Measurements from ENCODE around the gene LIMCH1. TPM values are rescaled to one million over a fixed set of nuclear protein-coding genes. Genes with fewer than 3 reads are reported as not detected.
A peak's percentile ranks its signal among the peaks of the same experiment; 100 is the strongest.

The LIMCH1 gene
- total RNA-seq, 1 experiment from 2014 or later, result 30.2 TPM

GRCh38 chr4:41602886-41603498, 65.0 kb downstream of the LIMCH1 start:
- DNase-seq (ENCODE audit: low read depth), result no peak

DNA sequence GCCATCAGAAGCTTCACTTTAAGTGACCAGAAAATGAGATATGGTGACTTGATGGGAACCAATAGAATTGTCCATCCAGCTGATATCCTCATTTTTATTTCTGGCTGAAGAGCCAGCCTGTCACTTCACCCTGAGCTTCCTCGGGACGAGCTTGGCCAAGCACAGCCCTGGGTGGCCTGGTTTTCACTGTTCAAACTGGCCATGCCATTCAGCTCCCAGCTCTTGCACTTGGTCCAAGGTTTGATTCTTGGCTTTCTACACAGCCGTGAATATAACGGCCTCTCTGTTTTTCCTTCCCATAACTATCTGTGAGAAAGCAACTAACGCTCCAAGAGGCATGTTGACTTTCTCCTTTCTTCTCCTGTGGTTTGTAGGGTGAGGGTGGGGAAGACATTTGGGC, 71.9 kb downstream of the LIMCH1 start:
- no peak for DNase-seq (ENCODE audit: low read depth)

- DNase-seq (ENCODE audit: low read depth), result no peak
Measured at GRCh38 chr4:41610474-41610873, 72.5 kb downstream of the LIMCH1 start.

GRCh38 chr4:41611124-41611838, 73.3 kb downstream of the LIMCH1 start:
- DNase-seq (ENCODE audit: low read depth), result no peak

DNA sequence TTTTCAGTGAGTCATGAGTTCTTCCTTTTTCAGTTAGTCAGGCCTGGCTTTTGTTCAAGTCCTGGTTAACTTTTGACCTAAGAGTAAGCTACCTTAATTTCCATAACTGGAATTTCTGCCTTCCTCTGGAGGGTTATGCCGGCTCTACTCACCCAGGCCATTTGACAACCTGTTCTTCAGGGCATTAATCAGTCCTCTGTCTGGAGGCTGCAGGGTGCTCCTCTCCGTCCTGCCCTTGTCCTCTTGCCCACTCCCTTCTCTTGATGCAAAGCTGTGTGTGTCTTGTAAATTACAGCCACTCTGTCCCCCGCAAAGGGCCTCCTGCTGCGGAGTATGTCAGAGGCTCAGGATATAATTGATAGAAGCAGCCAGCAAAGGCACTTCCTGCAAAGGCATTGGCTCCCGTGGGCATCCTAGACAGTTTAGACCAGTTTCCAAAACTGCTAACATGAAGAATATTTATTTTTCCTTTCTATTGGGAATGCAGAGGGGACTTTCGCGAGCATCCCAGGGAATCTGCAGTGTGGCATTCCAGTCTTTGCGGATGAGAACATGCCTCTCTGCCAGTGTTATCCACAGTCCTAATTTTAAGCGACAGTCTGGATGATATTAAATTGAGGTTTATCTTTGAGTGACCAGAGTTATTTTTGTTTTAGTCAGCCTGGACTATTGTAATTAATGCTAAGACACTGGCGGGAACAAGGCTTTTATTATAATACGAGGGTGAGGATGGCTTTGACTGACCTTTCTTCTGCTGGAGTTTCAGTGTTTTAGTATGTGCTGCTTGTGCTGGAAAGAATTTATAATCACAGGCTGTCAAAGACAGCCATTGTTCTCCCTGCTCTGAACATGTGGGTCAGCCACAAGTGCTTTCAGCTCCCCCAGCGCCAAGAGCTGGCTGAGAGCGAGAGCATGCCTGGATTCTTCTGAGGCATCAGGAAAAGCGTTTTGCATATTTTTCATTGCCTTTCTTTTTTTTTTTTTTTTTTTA, 74.2 kb downstream of the LIMCH1 start:
- DNase-seq (ENCODE audit: low read depth), result peak; percentile 75

- peak; percentile 28 for DNase-seq (ENCODE audit: low read depth)
Measured at GRCh38 chr4:41613386-41613785, 75.4 kb downstream of the LIMCH1 start.

DNA sequence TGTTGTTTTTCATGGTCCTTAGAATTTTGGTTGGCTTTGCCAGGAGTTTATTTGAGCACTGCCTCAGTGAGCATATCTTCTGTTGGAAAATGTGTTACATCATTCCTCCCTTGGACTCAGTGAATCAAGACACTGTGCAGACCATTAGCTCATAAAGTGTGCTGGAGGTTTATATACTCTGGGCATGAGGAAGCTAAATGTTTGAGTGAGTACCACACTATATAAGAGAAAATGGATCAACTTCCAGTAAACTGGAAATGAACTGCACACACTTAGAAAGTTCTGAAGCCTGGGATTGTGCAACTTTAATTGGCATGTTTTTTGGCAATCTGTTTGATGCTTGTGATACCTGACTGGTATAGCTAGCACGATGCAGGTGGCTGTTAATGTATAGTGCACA, 75.9 kb downstream of the LIMCH1 start:
- no peak for DNase-seq (ENCODE audit: low read depth)

- DNase-seq (ENCODE audit: low read depth), result no peak
Measured at GRCh38 chr4:41614519-41614918, 76.6 kb downstream of the LIMCH1 start.

DNA sequence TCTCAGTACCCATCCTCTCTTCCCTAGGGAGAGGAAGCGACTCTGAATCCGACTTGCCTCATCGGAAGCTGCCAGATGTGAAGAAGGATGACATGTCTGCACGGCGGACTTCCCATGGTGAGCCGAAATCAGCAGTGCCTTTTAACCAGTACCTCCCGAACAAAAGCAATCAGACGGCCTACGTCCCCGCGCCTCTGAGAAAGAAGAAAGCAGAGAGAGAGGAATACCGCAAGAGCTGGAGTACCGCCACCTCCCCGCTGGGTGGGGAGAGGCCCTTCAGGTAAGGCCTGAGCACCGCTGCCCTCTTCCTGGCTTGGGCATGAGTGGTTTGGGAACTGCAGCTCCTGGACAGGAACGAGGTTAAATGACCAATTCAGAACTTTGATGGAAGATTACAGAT, 81.2 kb downstream of the LIMCH1 start:
- DNase-seq (ENCODE audit: low read depth), result no peak

DNA sequence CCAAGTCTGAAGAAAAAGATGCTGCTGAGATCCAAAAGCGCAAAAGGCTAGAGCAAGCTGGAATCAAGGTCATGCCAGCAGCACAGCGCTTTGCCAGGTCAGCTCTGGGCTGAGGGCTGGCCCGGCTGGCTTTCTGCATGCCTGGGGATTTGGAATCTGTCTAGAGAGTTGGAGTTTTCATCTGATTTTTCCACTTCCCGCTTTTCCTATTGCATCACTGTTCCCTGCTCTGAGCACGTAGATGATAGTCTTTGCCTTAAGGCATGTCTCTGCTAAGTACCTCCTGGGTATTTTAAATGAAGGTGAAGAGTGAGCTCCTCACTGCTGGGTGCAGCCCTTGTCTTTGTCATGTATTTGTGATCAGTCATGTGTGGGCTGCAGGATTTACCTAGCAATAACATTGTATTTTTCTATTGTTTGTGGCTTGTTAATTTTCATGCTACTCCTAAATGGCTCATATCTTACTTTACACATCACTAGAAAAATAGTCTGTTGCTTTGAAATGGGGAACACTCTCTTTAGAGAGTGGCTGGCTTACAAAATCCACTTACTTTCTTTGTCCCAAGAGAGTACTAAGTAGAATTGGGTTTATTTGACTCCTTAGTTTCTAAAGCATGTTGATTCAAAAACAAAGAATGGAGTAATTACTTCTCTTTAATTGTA, 82.8 kb downstream of the LIMCH1 start:
- DNase-seq (ENCODE audit: low read depth), result no peak

DNA sequence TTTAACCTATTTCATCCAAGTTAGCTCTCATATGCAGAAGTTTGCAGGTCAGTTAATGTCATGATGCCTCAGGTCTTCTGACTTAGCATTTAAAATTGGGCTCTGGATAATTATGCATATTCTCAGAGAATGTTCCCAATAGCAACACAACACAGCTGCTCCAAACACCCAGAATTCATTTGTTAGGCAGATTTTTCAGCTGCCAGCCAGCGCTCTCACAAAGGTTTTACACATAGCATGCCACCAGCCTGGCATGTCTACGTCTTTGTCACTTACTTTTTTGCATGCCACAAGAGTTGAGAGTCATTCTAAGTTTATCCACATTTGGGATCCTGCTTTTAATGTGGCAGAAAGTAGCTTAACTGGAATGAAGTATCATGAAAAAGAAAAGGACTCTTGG, 84.8 kb downstream of the LIMCH1 start:
- DNase-seq (ENCODE audit: low read depth), result no peak

DNA sequence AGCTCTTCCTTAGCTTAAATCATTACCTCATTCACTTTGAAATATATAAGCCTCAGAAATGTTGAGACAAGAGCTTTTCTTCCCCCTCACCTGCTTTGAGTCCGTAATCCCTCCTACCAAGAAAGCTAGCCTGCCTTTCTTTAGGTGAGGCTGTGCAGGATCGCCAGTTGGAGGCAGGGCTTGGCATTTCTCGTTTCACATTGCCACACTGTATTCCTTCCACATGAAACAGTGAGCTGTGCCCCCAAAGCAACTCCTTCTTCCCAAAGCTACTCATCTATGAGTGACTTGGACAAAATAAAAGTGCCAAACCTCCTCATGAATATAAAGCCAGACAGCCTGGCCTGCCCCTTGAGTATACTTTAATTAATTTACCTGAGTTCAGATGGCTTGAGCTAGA, 86.8 kb downstream of the LIMCH1 start:
- no peak for DNase-seq (ENCODE audit: low read depth)

DNA sequence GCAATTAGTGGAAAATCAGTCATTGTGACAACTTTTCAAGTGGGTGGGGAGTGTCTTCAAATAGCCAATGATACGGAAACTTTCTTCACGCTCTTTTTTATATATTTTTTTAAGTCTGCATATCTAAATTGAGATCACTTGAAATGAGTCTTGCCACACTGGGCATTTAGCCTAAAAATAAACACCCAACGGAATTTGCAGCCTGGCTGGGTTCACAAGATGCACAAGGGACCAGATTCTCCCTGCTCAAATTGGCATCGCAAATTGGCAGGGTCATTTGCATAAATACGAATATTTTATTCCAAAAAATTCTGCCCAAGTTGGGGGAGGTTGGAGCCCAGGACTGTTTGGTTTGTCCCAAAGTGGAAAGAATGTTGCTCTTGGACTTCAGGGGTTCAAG, 87.6 kb downstream of the LIMCH1 start:
- no peak for DNase-seq (ENCODE audit: low read depth)

DNA sequence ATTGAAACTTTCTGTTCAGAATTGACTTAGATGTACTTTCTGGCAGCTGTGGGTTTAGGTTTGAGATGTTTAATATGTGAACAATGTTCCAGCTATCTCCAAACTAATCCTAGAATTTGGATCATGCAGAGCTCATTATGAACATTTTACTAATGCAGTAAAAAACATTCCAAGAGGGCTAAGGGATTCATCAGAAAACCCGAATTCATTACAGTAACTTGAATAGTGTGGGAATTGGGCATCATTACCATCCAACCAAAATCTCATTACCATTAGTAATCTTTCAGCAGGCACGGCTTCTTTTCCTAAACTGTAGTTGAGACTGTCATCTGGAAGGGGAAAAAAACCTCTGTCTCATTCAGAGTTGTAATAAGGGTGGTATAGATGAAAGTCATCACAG, 91.0 kb downstream of the LIMCH1 start:
- DNase-seq (ENCODE audit: low read depth), result no peak

DNA sequence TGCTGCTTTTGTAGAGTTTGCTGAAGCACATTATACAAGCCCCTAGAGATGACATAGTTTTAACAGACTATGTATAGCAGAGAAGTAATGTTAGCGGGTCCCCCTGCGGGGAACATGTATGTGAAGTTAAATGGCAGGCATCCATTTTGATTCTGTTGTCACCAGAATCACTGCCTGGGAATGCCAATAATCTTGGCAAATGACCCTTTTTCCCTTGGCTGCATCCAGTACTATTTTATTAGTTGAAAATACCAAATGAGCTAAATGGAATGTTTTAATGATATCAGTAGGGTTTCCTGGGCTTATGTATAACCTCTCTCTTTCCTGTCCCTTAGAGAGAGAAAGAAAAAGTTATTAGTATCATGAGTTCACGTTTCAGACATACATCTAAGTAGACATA, 93.6 kb downstream of the LIMCH1 start:
- no peak for DNase-seq (ENCODE audit: low read depth)

GRCh38 chr4:41632481-41633073, 94.6 kb downstream of the LIMCH1 start:
- DNase-seq (ENCODE audit: low read depth), result no peak

DNA sequence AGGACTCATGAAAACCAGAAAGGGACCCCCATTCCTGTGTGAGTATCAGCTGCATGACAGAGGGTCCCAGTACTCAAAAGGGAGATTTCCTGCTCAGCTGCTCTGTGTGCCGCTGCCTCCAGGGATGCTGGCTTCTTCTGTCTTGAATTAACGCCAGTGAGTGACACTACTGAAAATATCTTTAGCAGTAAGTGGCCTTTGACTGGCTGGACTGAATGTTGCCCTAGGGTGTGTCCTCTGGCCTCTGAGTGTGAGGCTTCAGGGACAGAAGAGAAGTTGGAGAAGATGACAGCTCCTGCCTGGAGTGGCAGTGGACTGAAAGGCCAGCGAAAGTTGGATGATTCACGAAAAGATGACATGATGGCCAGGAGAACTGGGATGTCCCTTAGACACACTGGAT, 95.4 kb downstream of the LIMCH1 start:
- DNase-seq (ENCODE audit: low read depth), result no peak

GRCh38 chr4:41635441-41635840, 97.5 kb downstream of the LIMCH1 start:
- no peak for DNase-seq (ENCODE audit: low read depth)

- DNase-seq (ENCODE audit: low read depth), result no peak
Measured at GRCh38 chr4:41638203-41638602, 100.2 kb downstream of the LIMCH1 start.

- DNase-seq (ENCODE audit: low read depth), result no peak
Measured at GRCh38 chr4:41638866-41639265, 100.9 kb downstream of the LIMCH1 start.

- DNase-seq (ENCODE audit: low read depth), result peak; percentile 52
Measured at GRCh38 chr4:41639291-41639690, 101.3 kb downstream of the LIMCH1 start.

DNA sequence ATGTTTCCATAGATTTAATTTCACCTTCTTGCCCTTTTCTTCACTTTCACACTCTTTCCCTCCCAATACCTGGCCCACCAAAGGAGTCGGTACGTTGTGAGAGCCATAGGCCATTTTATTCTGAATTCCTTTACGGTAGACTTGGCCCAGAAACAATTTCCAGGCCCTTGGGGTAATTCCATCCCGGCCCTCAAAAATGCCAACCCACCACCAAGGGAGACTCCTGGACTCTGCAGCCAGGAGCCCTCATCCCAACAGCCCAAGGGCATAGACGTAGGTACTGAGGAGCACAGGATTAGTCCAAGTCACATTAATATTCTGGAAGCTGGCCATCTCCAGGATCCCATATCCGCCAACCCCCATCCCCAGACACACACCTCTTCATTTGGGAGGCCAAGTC, 102.9 kb downstream of the LIMCH1 start:
- DNase-seq (ENCODE audit: low read depth), result peak; percentile 53

Data from Daoy (cell line).